NCI-H1694 treated with DMSO at 0.1 percent for 48 hours (cell line): ENCODE results near the gene SLC25A38.
A peak's percentile ranks its signal among the peaks of the same experiment; 100 is the strongest.

Experiments
- DNase-seq: peaks from one replicate; lab custom pipeline; 2025; lab: John Stamatoyannopoulos, UW

The SLC25A38 gene

DNA sequence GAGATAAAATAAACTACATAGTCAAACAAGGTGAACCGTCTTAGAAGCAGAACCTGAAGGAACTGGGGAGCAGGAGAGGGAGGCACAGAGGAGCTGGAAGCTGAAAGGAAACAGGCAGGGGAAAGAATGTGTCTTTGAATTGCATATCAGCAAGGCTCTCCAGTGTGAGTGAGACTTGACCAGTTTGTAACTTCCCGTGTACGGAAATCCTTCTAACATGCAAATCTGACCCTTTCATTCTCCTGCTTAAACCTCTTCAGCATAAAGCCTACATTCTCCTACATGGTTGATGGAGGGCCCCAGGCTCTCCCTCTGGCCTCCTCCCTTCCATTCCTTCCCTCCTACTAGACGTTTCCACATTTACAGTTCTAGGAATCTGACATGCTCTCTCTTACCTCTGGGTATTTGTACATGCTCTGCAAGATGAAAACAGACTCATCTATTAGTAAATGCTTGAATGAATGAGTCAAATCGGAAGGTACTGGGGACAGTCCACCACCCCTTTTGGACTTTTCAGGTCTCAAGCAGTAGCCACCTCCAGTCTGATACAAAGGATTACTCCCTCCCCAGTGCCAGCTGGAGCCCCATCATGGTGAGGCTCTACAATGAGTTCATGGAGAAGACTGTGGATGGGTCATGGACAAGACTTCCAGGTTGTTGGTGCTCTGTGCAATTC, 6.1 kb upstream of the SLC25A38 start:
- no peak for DNase-seq

DNA sequence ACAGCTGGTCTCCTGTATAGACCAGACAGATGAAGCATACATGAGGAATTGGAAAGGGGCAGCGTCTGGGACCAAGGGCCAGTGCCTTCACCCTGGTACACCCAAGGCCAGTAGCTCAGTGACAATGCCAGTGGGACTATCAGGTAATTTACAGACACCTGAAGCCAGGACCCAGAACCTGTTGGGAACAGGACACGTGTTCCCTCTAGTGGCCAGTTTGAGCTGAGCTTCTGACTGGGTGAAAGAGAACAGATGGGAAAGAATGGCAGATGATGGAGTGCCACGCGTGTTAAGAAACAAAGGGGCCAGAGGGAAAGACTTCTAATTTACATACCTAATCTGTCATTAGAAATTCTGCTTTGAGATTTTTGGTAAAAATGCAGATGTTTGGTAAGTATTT, 5.1 kb upstream of the SLC25A38 start:
- no peak for DNase-seq

- DNase-seq, result no peak
Observed at GRCh38 chr3:39378957-39379777, 4.0 kb upstream of the SLC25A38 start.

DNA sequence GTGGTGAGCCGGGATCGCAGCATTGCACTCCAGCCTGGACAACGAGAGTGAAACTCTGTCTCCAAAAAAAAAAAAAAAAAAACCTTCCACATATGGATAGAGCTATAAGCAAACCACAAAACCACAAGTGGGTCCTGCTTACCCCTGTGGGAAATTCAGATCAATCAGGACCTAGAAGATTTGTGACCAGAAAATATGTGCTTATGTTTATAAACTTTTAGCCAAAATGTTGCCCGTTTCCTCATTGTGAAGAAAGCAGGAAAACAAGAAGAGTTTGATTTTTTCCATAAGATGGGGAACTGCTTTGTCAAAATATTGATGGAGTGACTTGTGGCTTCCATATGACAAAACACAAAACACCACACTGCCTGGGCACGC, 3.4 kb upstream of the SLC25A38 start:
- no peak for DNase-seq

- no peak for DNase-seq
Observed at GRCh38 chr3:39381432-39381831, 1.7 kb upstream of the SLC25A38 start.

GRCh38 chr3:39383881-39384664, 903 bp downstream of the SLC25A38 start:
- DNase-seq, result no peak

DNA sequence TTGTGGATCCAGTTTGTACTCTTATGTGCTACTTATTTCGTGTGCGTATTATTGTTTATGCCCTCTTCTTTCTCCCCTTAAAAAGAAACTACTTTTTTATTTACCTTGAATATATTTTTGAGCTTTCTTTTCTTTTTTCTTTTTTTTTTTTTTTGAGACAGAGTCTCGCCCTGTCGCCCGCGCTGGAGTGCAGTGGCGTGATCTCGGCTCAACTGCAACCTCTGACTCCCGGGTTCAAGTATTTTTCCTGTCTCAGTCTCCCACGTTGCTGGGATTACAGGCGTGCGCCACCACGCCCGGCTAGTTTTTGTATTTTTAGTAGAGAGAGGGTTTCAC, 1.5 kb downstream of the SLC25A38 start:
- DNase-seq, result no peak

DNA sequence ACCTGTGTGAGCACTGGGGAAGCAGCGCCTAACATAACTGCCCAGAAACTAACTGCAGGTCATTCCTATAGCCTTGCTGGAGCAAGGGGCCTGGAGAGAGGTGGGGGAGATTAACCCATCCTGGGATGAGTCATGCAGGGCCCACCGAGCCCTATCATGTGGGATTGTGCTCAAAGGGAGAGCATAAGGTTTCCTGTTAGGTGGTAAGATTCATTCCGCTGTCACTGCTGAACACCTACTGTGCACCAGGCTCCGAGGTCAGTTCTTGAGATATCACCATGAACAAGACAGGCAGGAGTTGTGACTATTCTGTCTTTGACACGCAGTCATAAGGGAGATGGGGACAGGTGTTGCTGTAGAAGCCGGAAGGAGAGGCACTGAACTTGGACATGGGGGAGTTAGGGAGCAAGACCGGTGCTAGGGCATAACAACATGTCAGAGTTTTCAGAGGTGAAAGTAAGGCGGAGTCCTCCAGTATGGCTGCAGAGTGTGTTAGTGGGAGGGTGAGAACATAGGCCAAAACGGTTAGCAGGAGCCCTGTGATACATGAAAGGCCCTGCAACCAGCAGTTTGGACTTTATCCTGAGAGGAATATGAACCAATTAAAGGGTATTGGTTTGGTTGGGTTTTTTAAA, 2.4 kb downstream of the SLC25A38 start:
- DNase-seq, result no peak

DNA sequence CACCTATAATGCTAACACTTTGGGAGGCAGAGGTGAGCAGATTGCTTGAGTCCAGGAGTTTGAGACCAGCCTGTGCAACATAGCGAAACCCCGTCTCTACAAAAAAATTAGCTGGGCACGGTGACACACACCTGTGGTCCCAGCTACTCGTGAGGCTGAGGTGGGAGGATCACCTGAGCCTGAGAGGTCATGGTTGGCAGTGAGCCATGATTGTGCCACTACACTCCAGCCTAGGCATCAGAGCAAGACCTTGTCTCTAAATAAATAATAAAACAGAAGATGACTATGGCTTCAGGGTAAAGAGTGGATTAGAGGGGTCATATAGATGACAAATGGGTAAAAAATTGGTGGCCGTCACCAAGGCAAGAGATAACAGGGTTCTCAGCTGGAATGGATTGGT, 3.1 kb downstream of the SLC25A38 start:
- DNase-seq, result no peak

DNA sequence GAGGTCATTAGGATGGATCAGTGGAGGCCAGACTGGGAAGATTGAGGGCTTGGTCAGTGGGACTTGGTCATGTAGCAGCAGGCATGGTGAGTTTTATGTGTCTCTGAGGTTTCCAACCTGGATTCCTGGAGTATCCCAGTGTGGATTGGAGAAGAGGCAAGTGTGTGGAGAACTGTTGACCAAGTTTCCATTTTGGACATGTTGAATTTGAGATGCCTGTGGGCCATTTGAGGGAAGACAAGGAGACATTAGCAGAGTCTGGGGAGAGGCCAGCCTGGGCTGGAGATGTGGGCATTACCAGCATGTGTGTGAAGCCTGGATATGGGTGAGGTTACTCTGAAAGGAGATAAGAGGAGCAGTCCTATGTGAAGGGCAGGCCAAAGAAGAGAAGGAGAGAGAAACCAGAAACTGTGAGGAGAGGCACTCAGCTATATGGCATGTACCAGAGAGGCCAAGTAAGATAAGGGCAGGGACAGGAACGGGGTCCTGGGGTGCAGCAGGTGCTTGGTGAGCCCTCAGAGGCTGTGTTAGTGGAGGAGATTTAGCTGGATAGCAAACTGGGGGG, 4.3 kb downstream of the SLC25A38 start:
- no peak for DNase-seq

DNA sequence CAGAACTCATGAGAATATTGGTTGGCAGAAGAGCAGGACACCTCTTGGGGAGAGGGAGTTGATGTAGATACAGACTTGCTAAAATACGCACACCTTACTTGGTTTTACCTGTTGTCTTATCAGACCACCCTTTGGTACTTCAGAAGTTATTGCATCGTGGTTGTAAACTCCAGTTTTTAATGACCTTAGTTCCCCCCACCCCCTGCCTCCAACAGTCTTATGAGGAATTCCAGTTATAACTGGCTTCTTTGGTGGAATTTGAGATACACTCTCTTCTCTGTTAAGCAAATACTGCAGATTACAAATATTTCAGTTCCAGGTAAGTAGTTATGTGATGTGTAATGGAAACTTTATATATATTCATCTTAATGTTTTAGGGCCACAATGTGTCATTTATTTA, 5.0 kb downstream of the SLC25A38 start:
- DNase-seq, result no peak

GRCh38 chr3:39388741-39389248, 5.6 kb downstream of the SLC25A38 start:
- no peak for DNase-seq

DNA sequence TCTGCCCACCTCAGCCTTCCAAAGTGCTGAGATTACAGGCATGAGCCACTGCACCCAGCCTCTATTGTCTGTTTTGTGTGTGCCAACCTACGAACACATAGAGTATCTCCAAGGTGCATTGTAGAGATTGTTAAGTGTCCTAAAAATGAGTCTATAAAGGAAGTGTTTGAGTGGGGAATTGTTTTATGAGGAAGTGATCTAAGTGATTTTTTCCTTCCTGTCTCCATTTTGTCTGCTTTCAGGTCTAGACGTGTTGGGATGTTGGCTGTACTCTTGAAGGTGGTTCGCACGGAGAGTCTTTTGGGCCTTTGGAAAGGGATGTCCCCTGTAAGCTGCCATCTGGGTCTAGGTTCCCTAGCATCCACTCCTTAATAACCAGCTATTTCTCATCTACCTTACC, 7.0 kb downstream of the SLC25A38 start:
- no peak for DNase-seq

GRCh38 chr3:39396690-39397089, 13.5 kb downstream of the SLC25A38 start:
- no peak for DNase-seq

DNA sequence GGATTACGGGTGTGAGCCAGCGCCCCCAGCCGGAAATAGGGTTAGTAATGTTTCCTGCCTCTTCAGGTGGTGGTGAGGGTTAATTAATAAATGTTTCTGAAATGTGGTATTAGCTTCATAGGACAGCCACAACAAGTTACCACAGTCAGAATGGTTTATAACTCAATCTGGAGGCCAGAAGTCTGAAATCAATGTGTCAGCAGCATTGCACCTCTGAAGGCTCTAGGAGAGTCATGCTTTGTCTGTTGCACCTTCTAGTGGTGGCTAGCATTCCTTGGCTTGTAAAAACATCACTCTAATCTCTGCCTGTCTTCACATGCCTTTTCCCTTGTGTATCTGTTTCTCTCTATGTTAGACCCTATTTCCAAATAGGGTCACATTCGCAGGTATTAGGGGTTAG, 15.5 kb downstream of the SLC25A38 start:
- DNase-seq, result no peak

DNA sequence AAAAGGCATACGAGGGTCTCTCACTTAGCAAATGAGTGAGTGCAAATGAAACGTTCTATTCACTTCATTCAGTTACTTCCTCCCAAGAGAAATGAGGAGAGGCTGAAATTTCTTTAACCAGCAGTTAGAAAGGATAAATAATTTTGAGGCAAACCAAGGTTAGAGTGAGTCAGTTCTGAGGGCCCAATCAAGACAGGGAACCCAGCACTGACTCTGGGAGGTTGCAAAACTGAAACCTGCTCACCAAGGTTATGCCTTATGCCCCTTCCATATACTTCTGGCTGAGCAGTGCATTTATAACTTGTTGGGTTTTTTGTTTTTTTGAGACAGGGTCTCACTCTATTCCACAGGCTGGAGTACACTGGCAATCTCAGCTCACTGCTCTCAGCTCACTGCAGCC, 18.8 kb downstream of the SLC25A38 start:
- no peak for DNase-seq

DNA sequence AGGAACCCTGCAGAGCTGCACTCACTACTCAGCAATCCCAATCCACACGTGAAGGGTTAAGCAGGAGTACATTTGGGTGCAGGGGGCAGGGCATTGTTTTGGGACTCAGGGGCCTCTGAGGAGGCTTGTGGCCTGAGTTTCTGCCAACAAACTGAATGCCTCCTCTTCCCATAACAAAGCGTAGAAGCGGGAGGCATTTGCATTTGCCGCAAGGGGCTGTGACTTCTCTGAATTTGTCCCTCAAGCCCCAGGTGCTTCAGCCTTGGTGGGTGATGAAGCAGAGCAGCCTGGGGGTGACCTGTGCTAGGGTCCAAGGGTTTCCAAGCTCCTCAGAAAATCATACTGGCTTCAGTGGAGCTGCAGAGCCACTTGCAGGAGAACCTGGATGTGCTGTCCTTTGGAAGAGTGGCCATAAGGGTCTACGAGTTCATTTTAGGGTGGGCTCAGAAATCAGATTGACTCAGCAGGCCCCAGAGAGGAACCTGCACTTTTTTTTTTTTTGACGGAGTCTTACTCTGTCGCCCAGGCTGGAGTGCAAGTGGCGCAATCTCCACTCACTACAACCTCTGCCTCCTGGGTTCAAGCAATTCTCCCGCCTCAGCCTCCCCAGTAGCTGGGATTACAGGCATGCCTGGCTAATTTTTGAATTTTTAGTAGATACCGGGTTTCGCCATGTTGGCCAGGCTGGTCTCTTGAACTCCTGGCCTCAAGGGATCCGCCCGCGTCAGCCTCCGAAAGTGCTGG, 21.9 kb downstream of the SLC25A38 start:
- no peak for DNase-seq

DNA sequence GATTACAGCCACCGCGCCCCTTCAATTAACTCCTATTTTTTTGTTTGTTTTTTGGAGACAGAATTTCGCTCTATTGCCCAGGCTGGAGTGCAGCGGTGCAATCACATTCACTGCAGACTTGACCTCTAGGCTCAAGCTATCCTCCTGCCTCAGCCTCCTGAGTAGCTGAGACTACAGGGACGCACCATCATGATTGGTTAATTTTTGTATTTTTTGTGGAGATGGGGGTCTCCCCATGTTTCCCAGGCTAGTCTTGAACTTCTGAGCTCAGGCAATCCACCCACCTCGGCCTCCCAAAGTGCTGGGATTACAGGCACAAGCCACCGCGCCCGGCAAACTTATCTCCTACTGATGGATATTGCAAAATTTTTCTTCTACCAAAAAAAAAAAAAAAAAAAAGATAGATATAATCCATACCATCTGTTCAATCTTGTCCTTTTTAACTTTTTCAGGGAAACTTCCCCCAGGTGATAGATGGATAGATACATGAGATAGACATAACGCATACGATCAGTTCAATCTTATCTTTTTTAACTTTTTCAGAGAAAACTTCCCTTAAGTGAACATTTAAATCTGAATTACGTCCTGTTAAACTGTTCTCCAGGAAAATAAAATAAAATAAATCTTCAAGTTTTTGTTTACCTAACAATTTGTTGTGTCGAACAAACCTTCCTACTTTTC, 22.7 kb downstream of the SLC25A38 start:
- no peak for DNase-seq

GRCh38 chr3:39406368-39407258, 23.4 kb downstream of the SLC25A38 start, which contains the start of gene RPSA:
TSS of gene RPSA (plus strand) at chr3:39406720. CDS start at chr3:39407654, 934 bp downstream.
- DNase-seq, result peak; percentile 72

DNA sequence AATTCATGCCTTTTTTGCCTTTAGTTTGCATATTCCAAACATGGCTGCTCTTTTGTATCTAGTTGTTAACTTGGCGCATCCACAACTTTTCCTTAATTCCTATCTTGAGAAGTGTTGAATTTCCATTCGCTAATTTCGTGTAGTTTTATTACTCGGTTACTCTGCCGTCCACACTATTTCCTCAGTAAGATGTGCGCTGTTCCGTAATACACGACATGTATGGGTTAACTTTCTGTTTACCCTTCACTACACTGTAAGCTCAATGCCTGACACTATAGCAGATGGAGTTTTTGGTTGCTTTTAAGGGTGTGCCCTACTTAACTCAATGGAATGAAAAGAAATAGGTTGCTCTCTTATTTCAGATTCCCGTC, 24.1 kb downstream of the SLC25A38 start:
- no peak for DNase-seq
